ENCODE results near the gene ST8SIA5. TPM values are rescaled to one million over a fixed set of nuclear protein-coding genes. Genes with fewer than 3 reads are reported as not detected.
A peak's percentile ranks its signal among the peaks of the same experiment; 100 is the strongest.

Gene ST8SIA5
- polyA plus RNA-seq, 6 donors from 2014 or later: not detected

DNA sequence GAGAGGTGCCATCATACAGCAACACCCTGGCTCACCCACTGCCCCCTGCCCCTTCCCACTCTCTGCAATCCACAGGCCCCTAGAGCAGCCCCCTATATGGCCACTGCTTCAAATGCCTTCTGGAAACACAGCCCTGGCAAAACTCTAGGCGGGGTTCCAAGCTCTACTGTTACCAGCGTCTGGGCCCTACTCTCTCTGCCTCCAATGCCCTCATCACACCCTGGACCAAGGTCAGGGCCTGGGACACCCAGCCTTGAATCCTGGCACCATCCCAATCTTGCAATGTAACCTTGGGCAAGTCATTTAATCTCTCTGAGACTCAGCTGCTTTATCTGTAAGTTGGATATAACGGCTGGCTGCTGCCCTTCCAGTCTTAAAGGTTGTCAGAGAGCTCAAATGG lies 60.6 kb downstream of the ST8SIA5 start:
- H3K36me3 Mint-ChIP-seq: peaks cover 0 to 9% of the 10 kb centered on the region in 2 donors
- H3K27ac Mint-ChIP-seq: no peak overlapping the region
- no peaks in the 10 kb centered on the region for H3K4me1 Mint-ChIP-seq
- peaks cover 3 to 11% (median 6%) of the 10 kb centered on the region in 7 donors for H3K9me3 Mint-ChIP-seq
- peaks cover 0 to 16% (median 4%) of the 10 kb centered on the region in 3 donors for H3K27me3 Mint-ChIP-seq
- no peak overlapping the region for H3K4me3 Mint-ChIP-seq
- ATAC-seq (ENCODE audit: low read depth in 2 of 2): no peak
- no peak for DNase-seq

DNA sequence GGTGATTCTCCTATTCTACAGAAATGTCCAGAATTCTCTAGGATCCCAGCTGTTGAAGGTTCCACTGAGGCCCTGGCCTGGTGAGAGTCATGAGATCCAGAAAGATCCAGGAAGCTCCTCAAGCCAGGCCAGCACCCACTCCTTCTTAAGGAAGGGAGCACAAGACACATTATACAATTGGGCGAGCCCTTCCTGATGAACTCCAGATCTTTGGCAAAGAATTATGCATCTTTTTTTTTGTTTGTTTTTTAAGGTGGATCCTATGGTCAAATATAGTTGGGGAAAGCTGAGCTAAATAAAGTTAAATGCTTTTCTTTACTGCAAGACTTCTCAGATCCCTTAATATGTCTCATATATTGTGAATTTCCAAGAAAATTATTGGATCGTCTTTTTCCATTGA lies 62.9 kb downstream of the ST8SIA5 start:
- no peak overlapping the region for H3K4me3 Mint-ChIP-seq
- peaks cover 3 to 11% (median 6%) of the 10 kb centered on the region in 7 donors for H3K9me3 Mint-ChIP-seq
- peaks cover 0 to 9% of the 10 kb centered on the region in 2 donors for H3K36me3 Mint-ChIP-seq
- H3K27me3 Mint-ChIP-seq: peaks cover 0 to 16% (median 4%) of the 10 kb centered on the region in 3 donors
- H3K27ac Mint-ChIP-seq: no peak overlapping the region
- H3K4me1 Mint-ChIP-seq: no peaks in the 10 kb centered on the region
- no peak for DNase-seq
- no peak for ATAC-seq (ENCODE audit: low read depth in 2 of 2)

DNA sequence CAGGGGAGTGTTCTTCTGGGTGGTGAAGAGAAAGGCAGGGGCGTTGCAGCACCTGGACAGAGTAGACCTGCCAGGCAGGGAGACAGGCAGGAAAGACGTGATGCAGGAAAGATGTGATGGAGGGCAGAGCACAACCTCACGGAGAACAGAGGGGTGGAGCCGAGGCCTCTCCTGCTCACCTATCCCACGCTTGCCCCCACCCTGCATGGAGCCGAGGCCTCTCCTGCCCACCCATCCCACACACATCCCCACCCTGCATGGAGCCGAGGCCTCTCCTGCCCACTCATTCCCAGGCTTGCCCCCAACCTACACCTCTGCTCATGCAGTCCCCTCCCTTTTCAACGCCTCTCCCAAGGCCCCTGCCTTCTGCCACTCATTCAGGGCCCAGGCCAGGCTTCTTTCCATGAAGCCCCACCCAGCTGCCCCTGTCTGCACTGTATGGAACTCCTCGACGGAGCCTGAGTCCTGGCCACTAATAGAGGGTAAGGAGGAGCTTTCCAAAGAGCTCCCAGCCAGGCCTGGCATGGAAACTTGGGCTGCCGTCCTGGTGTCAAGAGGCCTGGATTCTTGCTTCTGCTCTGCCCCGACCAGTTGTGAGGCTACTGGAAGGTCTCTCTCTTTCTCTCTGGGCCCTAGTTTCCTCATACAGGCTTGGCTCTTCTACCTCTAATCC lies 67.9 kb downstream of the ST8SIA5 start:
- Mint-ChIP-seq H3K36me3 (no peaks in the 10 kb centered on the region), H3K4me3 (no peak overlapping the region), H3K27me3 (peaks cover 0 to 14% (median 0%) of the 10 kb centered on the region in 3 donors), H3K4me1 (no peaks in the 10 kb centered on the region), H3K27ac (no peak overlapping the region), H3K9me3 (no peaks in the 10 kb centered on the region)
- ATAC-seq (ENCODE audit: low read depth in 2 of 2) (no peak), DNase-seq (no peak)

DNA sequence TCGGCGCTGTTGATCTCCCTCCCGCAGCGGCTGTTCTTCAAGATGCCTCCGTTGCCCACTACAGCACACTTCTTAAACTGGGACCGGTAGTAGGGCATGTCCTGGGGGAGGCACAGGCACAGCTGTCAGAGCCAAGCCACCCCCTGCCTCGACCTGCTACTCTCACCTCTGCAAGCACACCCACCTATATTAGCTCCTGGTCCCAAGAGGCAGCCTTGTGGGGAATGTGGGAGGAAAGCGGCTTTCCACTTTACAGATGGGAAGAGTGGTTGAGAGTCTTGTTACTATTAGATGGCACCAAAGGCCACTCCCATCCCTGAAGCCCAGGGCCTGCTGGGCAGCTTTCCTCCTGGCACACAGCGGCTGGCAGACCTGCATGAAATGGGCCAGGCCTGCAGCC lies 70.7 kb downstream of the ST8SIA5 start:
- no peak overlapping the region for H3K27ac Mint-ChIP-seq
- H3K4me3 Mint-ChIP-seq: no peak overlapping the region
- DNase-seq: no peak
- ATAC-seq (ENCODE audit: low read depth in 2 of 2): no peak
- peaks cover 0 to 3% (median 0%) of the 10 kb centered on the region in 3 donors for H3K4me1 Mint-ChIP-seq
- H3K36me3 Mint-ChIP-seq: no peaks in the 10 kb centered on the region
- no peaks in the 10 kb centered on the region for H3K27me3 Mint-ChIP-seq
- no peaks in the 10 kb centered on the region for H3K9me3 Mint-ChIP-seq

DNA sequence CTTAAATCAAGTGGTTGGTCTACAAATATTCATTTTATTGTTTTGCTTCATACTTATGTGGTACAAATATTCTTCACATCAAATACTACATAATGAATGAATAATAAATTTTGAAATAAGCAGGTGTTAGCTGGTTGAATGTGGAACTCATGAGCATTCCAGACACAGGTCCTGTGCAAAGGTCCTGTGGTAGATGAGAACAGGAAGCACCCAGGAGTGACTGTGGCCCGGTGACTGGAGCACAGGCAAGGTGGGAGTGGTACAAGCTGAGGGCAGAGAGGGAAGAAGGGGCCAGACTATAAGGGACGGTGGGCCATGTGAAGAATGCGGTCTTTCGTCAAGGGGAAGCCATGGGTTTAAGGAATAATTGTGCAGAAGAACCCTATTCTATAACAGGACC lies 73.6 kb downstream of the ST8SIA5 start:
- Mint-ChIP-seq H3K27me3 (no peaks in the 10 kb centered on the region), H3K27ac (no peak overlapping the region), H3K4me1 (peaks cover 0 to 6% (median 0%) of the 10 kb centered on the region in 3 donors)

DNA sequence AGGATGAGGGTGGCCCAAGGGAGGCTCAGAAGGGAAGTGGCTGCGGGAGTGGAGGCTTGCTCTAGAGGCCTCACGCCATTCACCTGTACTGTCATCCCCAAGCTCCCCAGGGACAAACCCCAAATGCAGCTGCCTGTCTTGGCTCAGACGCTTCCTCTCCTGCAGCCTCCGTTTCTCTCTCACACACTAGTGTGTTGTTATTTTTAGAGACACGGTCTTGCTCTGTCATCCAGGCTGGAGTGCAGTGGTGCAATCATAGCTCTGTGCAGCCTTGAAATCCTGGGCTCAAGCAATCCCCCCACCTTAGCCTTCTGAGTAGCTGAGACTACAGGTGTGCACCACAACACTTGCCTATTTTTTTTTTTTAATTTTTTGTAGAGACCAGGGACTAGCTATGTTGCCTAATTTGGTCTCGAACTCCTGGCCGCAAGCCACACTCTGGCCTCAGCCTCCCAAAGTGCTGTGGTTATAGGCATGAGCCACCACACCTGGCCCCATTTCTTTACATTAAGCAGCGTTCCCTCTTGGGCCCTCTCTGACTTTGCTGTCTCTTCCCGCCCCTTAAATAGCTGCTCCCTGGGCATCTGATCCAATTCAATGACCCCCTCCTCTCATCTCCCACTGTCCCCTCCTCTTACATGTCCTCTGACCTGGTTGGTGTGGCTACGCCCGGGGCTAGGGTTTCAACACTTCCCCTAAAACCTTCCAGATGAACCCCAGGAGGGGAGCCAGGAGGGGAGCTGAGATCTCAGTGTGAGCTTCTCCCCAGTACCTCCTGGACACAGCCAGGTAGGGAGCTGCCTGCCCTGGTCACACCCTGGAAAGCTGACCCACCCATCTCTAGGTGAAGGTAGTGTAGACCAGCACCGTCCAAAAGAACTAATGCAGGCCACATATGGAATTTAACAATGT lies 75.8 kb downstream of the ST8SIA5 start:
- H3K4me3 Mint-ChIP-seq: no peak overlapping the region

More for the DNA sequence above, 73.6 kb downstream of the ST8SIA5 start:
- DNase-seq: no peak
- Mint-ChIP-seq H3K4me3 (no peak overlapping the region), H3K9me3 (no peaks in the 10 kb centered on the region), H3K36me3 (no peaks in the 10 kb centered on the region)
- no peak for ATAC-seq (ENCODE audit: low read depth in 2 of 2)

DNA sequence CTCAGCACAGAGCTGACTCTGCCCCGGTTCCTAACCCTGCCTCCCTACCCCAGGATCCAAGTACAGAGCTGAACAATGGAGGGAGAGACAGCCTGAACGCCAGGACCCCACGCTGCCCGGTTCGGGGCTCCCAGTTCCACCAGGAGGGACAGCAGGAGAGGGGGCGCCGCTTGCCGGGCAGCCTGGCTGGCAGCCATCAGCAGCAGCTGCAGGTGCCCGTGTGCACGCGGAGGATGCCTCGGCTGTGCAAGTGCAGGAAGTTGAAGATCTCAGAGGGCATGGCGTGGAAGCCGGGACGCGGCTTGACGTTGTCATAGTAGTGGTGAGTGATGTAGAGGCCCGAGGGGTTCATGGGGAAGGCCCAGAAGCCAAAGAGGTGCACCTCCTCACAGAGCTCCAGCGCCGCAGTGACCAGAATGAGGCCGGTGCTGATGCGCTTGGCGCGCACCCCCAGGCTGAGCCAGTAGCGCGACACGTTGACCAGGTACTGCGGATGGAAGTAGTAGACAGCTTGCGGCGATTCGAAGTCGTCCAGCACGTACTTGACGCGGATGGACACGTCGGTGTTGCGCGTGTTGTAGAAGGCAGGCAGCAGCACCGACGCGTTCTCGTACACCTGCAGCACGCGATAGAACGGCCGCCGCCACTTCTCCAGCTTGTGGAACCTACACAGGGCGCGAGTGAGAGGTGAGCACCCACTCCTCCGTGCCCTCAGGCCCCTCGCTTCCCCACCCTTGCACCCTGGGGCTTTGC lies 76.8 kb downstream of the ST8SIA5 start:
- Mint-ChIP-seq H3K9me3 (no peaks in the 10 kb centered on the region), H3K27ac (peak overlapping the region in 1 of 6 donors; percentile 18), H3K36me3 (no peaks in the 10 kb centered on the region), H3K4me1 (peaks cover 0 to 6% (median 0%) of the 10 kb centered on the region in 3 donors), H3K27me3 (peaks cover 0 to 7% (median 5%) of the 10 kb centered on the region in 3 donors), H3K4me3 (no peak overlapping the region)
- no peak for ATAC-seq (ENCODE audit: low read depth in 2 of 2)
- DNase-seq: no peak

More for the DNA sequence above, 75.8 kb downstream of the ST8SIA5 start:
- Mint-ChIP-seq H3K36me3 (no peaks in the 10 kb centered on the region), H3K27ac (peak overlapping the region in 1 of 6 donors; percentile 25), H3K27me3 (no peaks in the 10 kb centered on the region), H3K4me1 (peaks cover 0 to 6% (median 0%) of the 10 kb centered on the region in 3 donors), H3K9me3 (no peaks in the 10 kb centered on the region)
- ATAC-seq (ENCODE audit: low read depth in 2 of 2) (no peak), DNase-seq (no peak)

DNA sequence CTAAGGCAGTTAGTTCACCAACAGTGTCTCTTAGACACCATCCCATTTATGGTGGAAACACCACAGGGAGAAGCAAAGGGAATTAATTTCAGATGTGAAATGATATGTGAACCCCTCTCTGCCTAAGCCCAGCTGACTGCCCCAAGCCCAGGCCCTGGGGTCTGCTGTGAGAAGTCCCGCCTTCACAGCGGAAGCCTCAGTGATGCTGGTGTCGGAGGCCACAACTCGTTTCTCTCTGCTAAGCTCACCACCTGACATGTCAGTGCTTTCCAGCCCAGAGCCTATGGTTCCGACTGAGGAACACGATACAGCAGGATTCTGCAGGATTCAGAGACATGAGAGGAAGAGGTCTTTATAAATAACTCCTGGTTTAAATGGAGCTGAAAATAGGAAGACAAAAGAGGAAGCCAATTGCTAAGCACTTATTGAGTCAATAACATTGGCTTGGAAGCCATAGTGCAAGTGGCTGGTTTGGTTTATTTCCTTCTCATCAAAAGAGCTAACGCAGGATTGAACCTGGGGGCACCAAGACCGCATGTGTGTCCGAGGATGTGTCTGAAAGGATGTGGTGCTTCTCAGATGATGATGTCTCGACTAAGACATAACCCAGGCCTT lies 78.0 kb downstream of the ST8SIA5 start:
- H3K9me3 Mint-ChIP-seq: no peaks in the 10 kb centered on the region
- H3K36me3 Mint-ChIP-seq: no peaks in the 10 kb centered on the region
- H3K4me3 Mint-ChIP-seq: no peak overlapping the region
- peaks cover 0 to 18% (median 16%) of the 10 kb centered on the region in 3 donors for H3K27me3 Mint-ChIP-seq
- no peak overlapping the region for H3K27ac Mint-ChIP-seq
- ATAC-seq (ENCODE audit: low read depth in 2 of 2) (no peak), DNase-seq (no peak)
- H3K4me1 Mint-ChIP-seq: peaks cover 0 to 6% (median 0%) of the 10 kb centered on the region in 3 donors

DNA sequence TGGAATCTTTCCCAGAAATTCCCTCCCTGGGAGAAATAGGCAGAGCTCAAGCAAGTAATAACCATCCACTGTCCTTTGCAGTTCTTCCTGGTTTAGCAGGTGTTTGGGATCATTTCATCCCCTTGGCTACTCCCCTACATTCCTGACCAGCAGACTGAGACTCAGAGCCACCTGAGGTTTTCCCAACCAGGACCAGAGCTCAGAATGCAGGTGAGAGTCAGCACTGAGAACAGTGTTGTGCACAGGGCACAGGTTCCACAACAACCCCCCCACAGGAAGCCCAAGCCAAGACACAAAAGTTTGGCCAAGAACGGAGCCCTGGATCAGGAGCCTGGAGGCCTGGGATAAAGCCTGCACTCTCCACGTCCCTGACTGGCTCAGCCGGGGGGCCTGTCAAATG lies 78.8 kb downstream of the ST8SIA5 start:
- no peak for ATAC-seq (ENCODE audit: low read depth in 2 of 2)
- no peak overlapping the region for H3K4me3 Mint-ChIP-seq
- H3K27ac Mint-ChIP-seq: no peak overlapping the region
- H3K36me3 Mint-ChIP-seq: no peaks in the 10 kb centered on the region
- H3K27me3 Mint-ChIP-seq: peaks cover 0 to 20% (median 19%) of the 10 kb centered on the region in 3 donors
- peaks cover 0 to 6% (median 0%) of the 10 kb centered on the region in 3 donors for H3K4me1 Mint-ChIP-seq
- H3K9me3 Mint-ChIP-seq: no peaks in the 10 kb centered on the region
- no peak for DNase-seq

DNA sequence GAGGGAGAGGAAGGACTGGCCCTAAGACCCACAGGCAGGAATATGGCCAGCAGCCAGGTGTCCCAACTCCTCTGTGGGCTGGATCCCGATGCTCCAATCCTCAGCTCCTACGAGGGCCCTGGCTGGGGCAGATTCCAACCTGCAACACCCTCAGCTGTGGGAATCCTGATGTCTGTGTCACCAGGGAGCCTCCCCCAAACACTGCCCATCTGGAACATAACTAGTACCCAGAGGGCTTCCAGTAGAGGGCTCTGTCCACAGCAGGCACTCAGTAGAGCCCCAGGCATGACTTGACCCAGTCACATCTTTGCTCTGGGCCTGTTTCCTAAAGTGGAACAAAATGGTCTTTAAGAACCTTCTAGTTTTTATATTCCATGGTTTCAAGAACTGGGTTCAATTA lies 79.2 kb downstream of the ST8SIA5 start:
- no peak for DNase-seq
- Mint-ChIP-seq H3K27ac (no peak overlapping the region), H3K4me3 (no peak overlapping the region), H3K4me1 (peaks cover 0 to 6% (median 0%) of the 10 kb centered on the region in 3 donors), H3K27me3 (peaks cover 0 to 20% (median 19%) of the 10 kb centered on the region in 3 donors), H3K36me3 (no peaks in the 10 kb centered on the region), H3K9me3 (no peaks in the 10 kb centered on the region)
- no peak for ATAC-seq (ENCODE audit: low read depth in 2 of 2)

DNA sequence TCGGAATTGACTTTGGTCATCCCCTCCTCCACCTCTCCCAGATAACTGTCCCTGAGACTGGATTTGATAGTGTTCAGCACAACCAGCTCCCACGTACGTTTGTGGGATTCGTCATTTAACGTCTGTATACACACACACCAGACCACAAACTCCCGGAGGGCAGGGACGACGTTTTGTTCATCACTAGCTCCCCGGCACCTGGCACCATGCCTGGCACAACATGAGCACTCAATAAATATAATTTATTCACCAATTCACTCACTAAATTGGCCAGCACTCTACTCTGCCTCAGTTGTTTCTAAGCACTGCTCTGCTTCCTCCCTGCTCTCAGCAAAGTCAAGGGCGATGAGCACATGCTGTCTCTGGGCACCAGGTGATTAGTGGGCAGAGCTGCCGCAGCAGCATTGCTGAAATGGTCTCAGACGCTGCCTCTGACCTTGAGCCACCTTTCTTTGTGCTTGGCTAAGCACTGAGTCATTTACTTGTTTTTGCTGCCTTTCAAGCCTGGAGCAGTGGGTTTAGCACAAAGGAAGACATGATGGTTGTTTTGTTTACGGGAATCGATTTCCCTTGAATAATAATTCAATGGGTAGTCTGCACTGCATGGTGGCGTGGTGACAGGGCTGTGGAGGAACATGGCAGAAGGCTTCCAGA lies 80.5 kb downstream of the ST8SIA5 start:
- H3K4me3 Mint-ChIP-seq: no peak overlapping the region
- peaks cover 0 to 20% (median 19%) of the 10 kb centered on the region in 3 donors for H3K27me3 Mint-ChIP-seq
- no peaks in the 10 kb centered on the region for H3K9me3 Mint-ChIP-seq
- no peaks in the 10 kb centered on the region for H3K36me3 Mint-ChIP-seq
- H3K4me1 Mint-ChIP-seq: peaks cover 0 to 4% (median 2%) of the 10 kb centered on the region in 3 donors
- no peak overlapping the region for H3K27ac Mint-ChIP-seq
- DNase-seq (no peak), ATAC-seq (ENCODE audit: low read depth in 2 of 2) (no peak)

DNA sequence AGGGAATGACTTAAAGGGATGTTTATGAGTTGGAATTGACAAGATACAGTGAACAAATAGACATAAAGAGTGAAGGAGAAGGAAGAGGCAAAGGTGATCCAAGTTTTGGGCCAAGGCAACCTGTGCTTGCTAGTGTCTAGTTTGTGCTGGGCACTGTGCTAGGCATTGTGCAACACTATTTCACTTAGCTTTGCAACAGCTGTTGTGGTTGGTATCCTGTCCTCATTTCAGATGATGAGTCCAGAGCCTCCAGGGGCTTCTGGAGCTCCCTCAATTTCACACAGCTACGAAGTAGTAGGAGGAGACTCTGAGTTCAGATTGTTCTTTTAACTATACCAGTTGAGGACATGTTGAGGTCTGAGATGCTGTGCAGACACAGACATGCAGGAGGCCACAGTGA lies 81.7 kb downstream of the ST8SIA5 start:
- no peak for ATAC-seq (ENCODE audit: low read depth in 2 of 2)
- Mint-ChIP-seq H3K36me3 (no peaks in the 10 kb centered on the region), H3K9me3 (no peaks in the 10 kb centered on the region), H3K4me1 (peaks cover 0 to 2% (median 0%) of the 10 kb centered on the region in 3 donors), H3K27ac (no peak overlapping the region), H3K4me3 (no peak overlapping the region), H3K27me3 (peaks cover 0 to 20% (median 19%) of the 10 kb centered on the region in 3 donors)
- no peak for DNase-seq
